Chondrocyte (in vitro differentiated cells): Measurements from ENCODE around the gene PLEKHA6. TPM values are rescaled to one million over a fixed set of nuclear protein-coding genes. Genes with fewer than 3 reads are reported as not detected.

Experiments used
- DNase-seq: peaks from one replicate; pipeline ENCODE4 v3.0.0; 2021; ENCODE audit warnings: mixed read lengths, low spot score
- H3K27ac Mint-ChIP-seq: one replicate; pipeline ENCODE4 v1.8.0; 2021; ENCODE audit warnings: mild to moderate bottlenecking, moderate library complexity, mixed read lengths; ENCODE audit not compliant: unreplicated experiment
- H3K27me3 Mint-ChIP-seq: 2 replicates; pipeline ENCODE4 v1.8.0; 2021; ENCODE audit warnings: low read depth, mixed read lengths
- H3K36me3 Mint-ChIP-seq: 2 replicates; pipeline ENCODE4 v1.8.0; 2021; ENCODE audit warnings: low read depth, mixed read lengths
- H3K4me1 Mint-ChIP-seq: 2 replicates; pipeline ENCODE4 v1.8.0; 2021; ENCODE audit warnings: low read depth, mild to moderate bottlenecking, mixed read lengths
- H3K4me3 Mint-ChIP-seq: one replicate; pipeline ENCODE4 v1.8.0; 2021; ENCODE audit warnings: mild to moderate bottlenecking, moderate library complexity, mixed read lengths; ENCODE audit not compliant: unreplicated experiment
- H3K9me3 Mint-ChIP-seq: 2 replicates; pipeline ENCODE4 v1.8.0; 2021; ENCODE audit warnings: low read depth, mixed read lengths
- total RNA-seq: library from RNA; stranded (reverse); gene quantifications from 3 replicates; pipeline ENCODE4 v1.2.1, GENCODE V29; 2021
- TF ChIP-seq, protein P1 (sequence below): fragments of 200-600 bp; sonication (generic); IDR thresholded peaks from 2 replicates; pipeline ENCODE4 v1.5.0; 2021; ENCODE audit warnings: antibody characterized with exemption, mild to moderate bottlenecking, moderate library complexity

The PLEKHA6 gene
- total RNA-seq, 1 donor from 2014 or later = 0.15 TPM

DNA sequence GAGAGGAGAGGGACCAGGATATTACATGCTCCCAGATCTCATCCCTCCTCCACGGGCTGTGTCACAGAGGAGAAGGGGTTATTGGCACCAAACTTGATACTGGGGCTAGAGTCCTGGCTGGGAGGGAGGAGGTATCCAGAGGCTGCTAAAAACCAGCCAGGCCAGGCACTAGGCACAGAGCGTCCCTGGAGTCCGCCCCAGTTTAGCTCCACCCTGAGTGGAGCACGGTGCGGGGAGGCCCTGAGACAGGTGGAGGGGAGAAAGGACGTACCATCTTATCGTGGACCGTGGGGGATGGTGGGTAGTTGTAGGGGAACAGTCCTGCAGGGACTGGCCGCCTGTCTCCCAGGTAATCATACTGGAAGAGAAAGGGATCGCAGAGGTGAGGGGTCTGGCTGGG is 103.2 kb downstream of the PLEKHA6 start:
- TF ChIP-seq, protein P1, sequence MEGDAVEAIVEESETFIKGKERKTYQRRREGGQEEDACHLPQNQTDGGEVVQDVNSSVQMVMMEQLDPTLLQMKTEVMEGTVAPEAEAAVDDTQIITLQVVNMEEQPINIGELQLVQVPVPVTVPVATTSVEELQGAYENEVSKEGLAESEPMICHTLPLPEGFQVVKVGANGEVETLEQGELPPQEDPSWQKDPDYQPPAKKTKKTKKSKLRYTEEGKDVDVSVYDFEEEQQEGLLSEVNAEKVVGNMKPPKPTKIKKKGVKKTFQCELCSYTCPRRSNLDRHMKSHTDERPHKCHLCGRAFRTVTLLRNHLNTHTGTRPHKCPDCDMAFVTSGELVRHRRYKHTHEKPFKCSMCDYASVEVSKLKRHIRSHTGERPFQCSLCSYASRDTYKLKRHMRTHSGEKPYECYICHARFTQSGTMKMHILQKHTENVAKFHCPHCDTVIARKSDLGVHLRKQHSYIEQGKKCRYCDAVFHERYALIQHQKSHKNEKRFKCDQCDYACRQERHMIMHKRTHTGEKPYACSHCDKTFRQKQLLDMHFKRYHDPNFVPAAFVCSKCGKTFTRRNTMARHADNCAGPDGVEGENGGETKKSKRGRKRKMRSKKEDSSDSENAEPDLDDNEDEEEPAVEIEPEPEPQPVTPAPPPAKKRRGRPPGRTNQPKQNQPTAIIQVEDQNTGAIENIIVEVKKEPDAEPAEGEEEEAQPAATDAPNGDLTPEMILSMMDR = no peak
- Mint-ChIP-seq H3K36me3 (no peaks in the 10 kb centered on the region), H3K27ac (no peak overlapping the region), H3K27me3 (peaks cover 2% of the 10 kb centered on the region), H3K9me3 (no peaks in the 10 kb centered on the region), H3K4me3 (no peak overlapping the region), H3K4me1 (peaks cover 15% of the 10 kb centered on the region)
- no peak for DNase-seq

DNA sequence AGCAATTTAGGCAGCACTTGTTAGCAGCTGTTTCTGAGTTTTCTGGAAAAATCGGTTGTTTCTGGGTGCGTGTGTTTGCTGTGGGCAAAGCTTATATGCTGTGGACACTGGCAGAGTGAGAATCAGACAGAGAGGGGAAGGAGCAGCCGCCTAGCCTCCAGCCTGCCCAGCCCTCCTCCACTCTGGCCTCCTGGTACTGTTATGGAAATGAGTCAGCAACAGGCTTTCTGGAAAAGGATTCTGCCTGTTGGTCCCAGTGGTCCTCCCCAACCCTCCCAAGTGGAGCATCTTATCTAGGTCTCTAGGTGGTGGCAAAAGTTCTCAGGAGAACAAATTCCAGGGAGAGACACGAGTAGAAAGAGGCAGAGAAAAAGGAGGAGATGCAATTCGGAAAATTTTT is 103.8 kb downstream of the PLEKHA6 start:
- H3K4me1 Mint-ChIP-seq = peaks cover 15% of the 10 kb centered on the region
- DNase-seq = no peak
- H3K4me3 Mint-ChIP-seq = no peak overlapping the region
- TF ChIP-seq, protein P1 = no peak
- peaks cover 2% of the 10 kb centered on the region for H3K27me3 Mint-ChIP-seq
- H3K36me3 Mint-ChIP-seq = no peaks in the 10 kb centered on the region
- H3K9me3 Mint-ChIP-seq = no peaks in the 10 kb centered on the region
- peak overlapping the region; percentile 50 for H3K27ac Mint-ChIP-seq

DNA sequence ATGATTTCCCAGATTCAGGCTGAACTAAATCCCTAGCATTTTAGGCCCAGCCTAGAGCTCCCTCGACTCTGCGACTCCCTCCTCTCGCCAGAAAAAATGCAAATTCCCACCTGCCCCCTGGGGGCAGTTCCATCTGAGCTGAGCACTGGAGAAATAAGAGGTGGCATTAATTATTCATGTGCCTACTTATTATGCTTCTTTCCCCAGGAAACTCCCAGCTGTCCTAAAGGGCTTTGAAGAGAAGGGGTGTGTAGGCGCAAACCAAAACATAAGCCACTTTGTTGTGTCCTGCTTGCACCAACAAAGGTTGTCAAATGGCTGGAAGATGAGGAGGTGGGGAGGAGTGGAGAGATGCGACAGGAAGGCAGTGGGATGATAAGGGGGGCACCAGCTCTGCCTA is 104.5 kb downstream of the PLEKHA6 start:
- TF ChIP-seq, protein P1 = no peak
- Mint-ChIP-seq H3K9me3 (no peaks in the 10 kb centered on the region), H3K4me1 (peaks cover 15% of the 10 kb centered on the region), H3K27me3 (peaks cover 7% of the 10 kb centered on the region), H3K4me3 (no peak overlapping the region), H3K27ac (no peak overlapping the region), H3K36me3 (no peaks in the 10 kb centered on the region)
- no peak for DNase-seq

DNA sequence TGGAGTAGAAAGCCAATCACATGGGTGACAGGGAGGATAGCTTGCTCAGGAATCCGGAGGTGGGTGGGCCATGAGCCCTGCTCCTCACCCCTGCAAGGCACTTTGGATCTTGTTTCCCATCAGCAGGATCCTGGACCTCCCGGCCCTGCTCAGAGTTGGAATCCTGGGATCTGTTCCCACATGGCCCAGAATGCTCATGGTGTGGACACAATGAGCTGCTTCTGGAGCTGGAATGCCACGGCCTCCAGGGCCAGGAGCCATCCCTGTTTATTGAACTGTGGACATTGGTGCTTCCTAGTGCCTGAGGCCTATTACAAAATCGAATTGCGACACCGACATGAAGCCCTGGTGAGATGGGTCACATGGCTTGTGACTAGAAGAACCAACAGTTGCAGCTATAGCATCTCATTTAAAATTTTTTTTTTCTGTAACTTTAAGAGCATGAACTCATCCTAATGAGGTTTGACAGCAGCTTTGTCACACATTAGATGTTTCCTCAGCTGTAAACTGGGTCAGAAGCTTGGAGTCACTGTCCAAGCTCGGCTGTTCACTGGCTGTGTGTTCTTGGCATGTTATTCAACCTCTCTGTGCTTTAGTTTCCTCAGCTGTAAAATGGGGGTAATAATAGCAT is 105.6 kb downstream of the PLEKHA6 start:
- H3K27me3 Mint-ChIP-seq = peaks cover 4% of the 10 kb centered on the region
- H3K4me3 Mint-ChIP-seq = no peak overlapping the region
- no peaks in the 10 kb centered on the region for H3K9me3 Mint-ChIP-seq
- H3K4me1 Mint-ChIP-seq = peaks cover 15% of the 10 kb centered on the region
- TF ChIP-seq, protein P1 = no peak
- H3K27ac Mint-ChIP-seq = no peak overlapping the region
- DNase-seq = no peak
- no peaks in the 10 kb centered on the region for H3K36me3 Mint-ChIP-seq

DNA sequence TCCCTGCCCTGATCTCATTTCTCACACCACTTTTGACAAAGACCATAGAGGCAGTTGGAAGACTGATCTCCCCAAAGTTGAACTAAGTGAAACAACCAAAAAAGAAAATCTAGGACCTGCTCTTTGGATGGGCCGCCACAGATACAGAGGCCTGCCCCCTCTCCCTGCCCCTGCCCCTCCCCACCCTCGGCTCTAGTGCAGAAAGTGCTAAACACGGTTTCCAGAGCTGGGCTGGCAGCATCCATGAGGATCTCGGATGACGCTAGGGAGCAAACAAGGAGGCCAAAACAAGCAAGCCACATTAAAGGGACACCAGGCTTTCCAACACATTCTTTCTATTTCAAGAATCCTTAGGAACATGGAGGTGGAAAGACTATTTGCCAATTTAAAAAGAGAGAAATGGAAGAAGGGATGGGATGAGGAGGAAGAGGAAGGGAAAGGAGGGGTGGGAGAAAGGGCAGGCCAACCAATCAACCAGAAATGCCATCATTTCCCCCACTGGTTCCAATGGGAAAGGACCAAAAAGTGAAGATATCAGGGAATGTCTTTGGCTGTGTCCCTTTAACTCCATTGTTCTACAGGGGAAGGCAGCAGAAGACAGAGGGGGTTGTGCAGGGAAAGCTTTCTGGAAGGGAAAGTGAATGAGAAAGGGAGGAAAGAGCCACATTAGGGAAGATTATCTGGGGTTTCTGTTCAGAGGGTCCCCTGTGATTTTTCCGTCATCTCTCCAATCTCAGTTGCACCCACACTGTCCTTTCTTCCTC is 107.6 kb downstream of the PLEKHA6 start:
- no peak overlapping the region for H3K27ac Mint-ChIP-seq

More for the DNA sequence above, 107.6 kb downstream of the PLEKHA6 start:
- TF ChIP-seq, protein P1 = no peak
- H3K4me1 Mint-ChIP-seq = peaks cover 15% of the 10 kb centered on the region
- no peaks in the 10 kb centered on the region for H3K9me3 Mint-ChIP-seq
- H3K27me3 Mint-ChIP-seq = peaks cover 6% of the 10 kb centered on the region
- no peaks in the 10 kb centered on the region for H3K36me3 Mint-ChIP-seq
- no peak for DNase-seq
- no peak overlapping the region for H3K4me3 Mint-ChIP-seq
